Smooth muscle cell of bladder (primary cell): ENCODE measurements around the gene SH3BP4. TPM values are rescaled to one million over a fixed set of nuclear protein-coding genes. Genes with fewer than 3 reads are reported as not detected.

ENCODE experiments used
- total RNA-seq: library from RNA; depleted of rRNA; stranded (reverse); fragments of >200 nt; gene quantifications from 2 replicates; pipeline ENCODE4 v1.2.3, GENCODE V29; 2014

Gene SH3BP4, protein sequence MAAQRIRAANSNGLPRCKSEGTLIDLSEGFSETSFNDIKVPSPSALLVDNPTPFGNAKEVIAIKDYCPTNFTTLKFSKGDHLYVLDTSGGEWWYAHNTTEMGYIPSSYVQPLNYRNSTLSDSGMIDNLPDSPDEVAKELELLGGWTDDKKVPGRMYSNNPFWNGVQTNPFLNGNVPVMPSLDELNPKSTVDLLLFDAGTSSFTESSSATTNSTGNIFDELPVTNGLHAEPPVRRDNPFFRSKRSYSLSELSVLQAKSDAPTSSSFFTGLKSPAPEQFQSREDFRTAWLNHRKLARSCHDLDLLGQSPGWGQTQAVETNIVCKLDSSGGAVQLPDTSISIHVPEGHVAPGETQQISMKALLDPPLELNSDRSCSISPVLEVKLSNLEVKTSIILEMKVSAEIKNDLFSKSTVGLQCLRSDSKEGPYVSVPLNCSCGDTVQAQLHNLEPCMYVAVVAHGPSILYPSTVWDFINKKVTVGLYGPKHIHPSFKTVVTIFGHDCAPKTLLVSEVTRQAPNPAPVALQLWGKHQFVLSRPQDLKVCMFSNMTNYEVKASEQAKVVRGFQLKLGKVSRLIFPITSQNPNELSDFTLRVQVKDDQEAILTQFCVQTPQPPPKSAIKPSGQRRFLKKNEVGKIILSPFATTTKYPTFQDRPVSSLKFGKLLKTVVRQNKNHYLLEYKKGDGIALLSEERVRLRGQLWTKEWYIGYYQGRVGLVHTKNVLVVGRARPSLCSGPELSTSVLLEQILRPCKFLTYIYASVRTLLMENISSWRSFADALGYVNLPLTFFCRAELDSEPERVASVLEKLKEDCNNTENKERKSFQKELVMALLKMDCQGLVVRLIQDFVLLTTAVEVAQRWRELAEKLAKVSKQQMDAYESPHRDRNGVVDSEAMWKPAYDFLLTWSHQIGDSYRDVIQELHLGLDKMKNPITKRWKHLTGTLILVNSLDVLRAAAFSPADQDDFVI
- total RNA-seq, result 25.4 and 28.0 TPM in 2 replicates

DNA sequence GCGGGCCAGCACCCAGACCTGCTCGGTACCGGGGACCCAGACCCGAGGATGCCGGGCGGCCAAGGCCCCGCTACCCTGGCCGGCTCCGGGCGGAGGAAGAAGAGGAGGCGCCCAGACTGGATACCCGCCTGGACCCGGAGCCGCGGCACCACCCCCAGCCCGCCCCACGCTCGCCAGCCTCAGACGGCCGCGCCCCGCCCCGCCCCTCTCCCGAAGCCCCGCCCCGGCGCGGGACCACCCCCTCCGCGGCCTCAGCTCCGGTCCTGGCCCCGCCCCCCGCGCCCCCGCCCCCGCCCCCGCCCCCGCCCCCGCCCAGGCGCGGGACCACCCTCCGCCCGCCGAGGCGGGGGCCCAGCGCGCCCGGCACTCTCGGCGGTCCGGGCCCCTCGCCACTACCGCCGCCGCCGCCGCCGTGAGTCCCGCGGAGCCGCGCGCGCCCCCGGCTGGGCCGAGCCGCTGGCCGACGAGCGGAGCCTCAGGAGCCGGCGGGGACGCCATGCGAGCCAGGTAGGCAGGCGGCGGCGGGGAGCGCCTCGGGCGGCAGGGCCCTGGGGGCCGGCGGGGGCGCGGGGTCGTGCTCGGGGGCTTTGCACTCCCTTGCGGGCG, at the start of gene SH3BP4:
Gene SH3BP4, plus strand, starts transcription at position 354 of the 606 bp plus-strand sequence. CDS start 82,986 bp downstream, outside the sequence.

